Calu3 (cell line): ENCODE measurements around the gene NUP160. TPM values are rescaled to one million over a fixed set of nuclear protein-coding genes. Genes with fewer than 3 reads are reported as not detected.

Experiments used
- BruUV-seq: library from RNA; stranded (reverse); fragments of 400-500 nt; replicated peaks from 2 replicates; lab custom pipeline; 2021; lab: Mats Ljungman, UMichigan
- CTCF ChIA-PET: fragments of 300-600 bp; sonication (Branson Sonifier 250); formaldehyde crosslinking; loops from one replicate; lab custom pipeline; 2022; ENCODE audit warnings: antibody characterized with exemption; lab: Charles Lee
- DNase-seq: peaks from one replicate; pipeline ENCODE4 v3.0.0; 2022
- H3K27ac Mint-ChIP-seq: one replicate; pipeline ENCODE4 v1.8.0; 2022; ENCODE audit warnings: mixed read lengths; ENCODE audit not compliant: unreplicated experiment
- H3K27me3 Mint-ChIP-seq: one replicate; pipeline ENCODE4 v1.8.0; 2022; ENCODE audit warnings: mixed read lengths; ENCODE audit not compliant: unreplicated experiment
- H3K36me3 Mint-ChIP-seq: one replicate; pipeline ENCODE4 v1.8.0; 2022; ENCODE audit warnings: mild to moderate bottlenecking, moderate library complexity, mixed read lengths; ENCODE audit not compliant: insufficient read depth, unreplicated experiment
- H3K4me1 Mint-ChIP-seq: one replicate; pipeline ENCODE4 v1.8.0; 2022; ENCODE audit warnings: mild to moderate bottlenecking, low read depth, mixed read lengths; ENCODE audit not compliant: unreplicated experiment
- H3K4me3 Mint-ChIP-seq: one replicate; pipeline ENCODE4 v1.8.0; 2022; ENCODE audit warnings: mild to moderate bottlenecking, low read depth, moderate library complexity, mixed read lengths; ENCODE audit not compliant: unreplicated experiment
- H3K9me3 Mint-ChIP-seq: one replicate; pipeline ENCODE4 v1.8.0; 2022; ENCODE audit warnings: low read depth, mixed read lengths; ENCODE audit not compliant: unreplicated experiment
- CTCF ChIP-seq: fragments of 200-600 bp; IDR thresholded peaks from one replicate; pipeline ENCODE4 v1.8.0; 2022; ENCODE audit warnings: antibody characterized with exemption; ENCODE audit not compliant: unreplicated experiment
- intact Hi-C: fragments of 100-400 bp; cut with micrococcal nuclease; formaldehyde crosslinking; loops from one replicate; pipeline ENCODE4 v1.10.0; 2022; ENCODE audit not compliant: unreplicated experiment
- total RNA-seq: library from RNA; stranded (reverse); gene quantifications from 2 replicates; pipeline ENCODE4 v1.2.3, GENCODE V29; 2022

NUP160 gene
- total RNA-seq, 1 experiment from 2014 or later, result 54.7 TPM

- intact Hi-C loops, result no loop called here
- Mint-ChIP-seq H3K4me1 (peaks cover 11% of the 10 kb centered on the region), H3K4me3 (no peak overlapping the region), H3K27me3 (no peaks in the 10 kb centered on the region), H3K36me3 (no peaks in the 10 kb centered on the region), H3K27ac (no peak overlapping the region), H3K9me3 (no peaks in the 10 kb centered on the region)
- TF ChIP-seq CTCF, result no peak
- BruUV-seq, result no TSS peak
- DNase-seq, result no peak
- CTCF ChIA-PET, result no interaction called here
These were observed 9.9 kb upstream of the NUP160 start for GRCh38 chr11:47857892-47858543.

- Mint-ChIP-seq H3K4me3 (no peak overlapping the region), H3K36me3 (no peaks in the 10 kb centered on the region), H3K9me3 (no peaks in the 10 kb centered on the region), H3K4me1 (peaks cover 11% of the 10 kb centered on the region), H3K27me3 (no peaks in the 10 kb centered on the region), H3K27ac (no peak overlapping the region)
- no peak for TF ChIP-seq CTCF
- CTCF ChIA-PET, result no interaction called here
- no peak for DNase-seq
- no TSS peak for BruUV-seq
- intact Hi-C loops, result no loop called here
These were observed 9.3 kb upstream of the NUP160 start for GRCh38 chr11:47857485-47857884.

GRCh38 chr11:47856186-47856585 is 8.0 kb upstream of the NUP160 start:
- H3K9me3 Mint-ChIP-seq, result no peaks in the 10 kb centered on the region
- TF ChIP-seq CTCF, result no peak
- H3K36me3 Mint-ChIP-seq, result no peaks in the 10 kb centered on the region
- CTCF ChIA-PET, result no interaction called here
- DNase-seq, result no peak
- peaks cover 6% of the 10 kb centered on the region for H3K4me1 Mint-ChIP-seq
- no TSS peak for BruUV-seq
- no peaks in the 10 kb centered on the region for H3K27me3 Mint-ChIP-seq
- H3K4me3 Mint-ChIP-seq, result no peak overlapping the region
- no peak overlapping the region for H3K27ac Mint-ChIP-seq
- intact Hi-C loops, result no loop called here

- no TSS peak for BruUV-seq
- no peak for DNase-seq
- intact Hi-C loops, result no loop called here
- Mint-ChIP-seq H3K27me3 (no peaks in the 10 kb centered on the region), H3K27ac (no peak overlapping the region), H3K36me3 (no peaks in the 10 kb centered on the region), H3K9me3 (no peaks in the 10 kb centered on the region), H3K4me3 (no peak overlapping the region), H3K4me1 (no peaks in the 10 kb centered on the region)
- TF ChIP-seq CTCF, result no peak
- CTCF ChIA-PET, result no interaction called here
These were observed 6.5 kb upstream of the NUP160 start for GRCh38 chr11:47854667-47855066.
